Muscle of leg (tissue), 11 donors: ENCODE measurements around the gene PKM. TPM values are rescaled to one million over a fixed set of nuclear protein-coding genes. Genes with fewer than 3 reads are reported as not detected.

Source experiments
- DNase-seq: peaks from one replicate; pipeline ENCODE4 v3.0.0; 2013
- H3K27ac ChIP-seq: one replicate; pipeline ENCODE4 v1.5.1; 2013; ENCODE audit warnings: mild to moderate bottlenecking, low read length, control low read depth
- H3K27me3 ChIP-seq: one replicate; pipeline ENCODE4 v1.6.1; 2013; ENCODE audit warnings: low read length; ENCODE audit not compliant: control insufficient read depth, insufficient read depth
- H3K36me3 ChIP-seq: one replicate; pipeline ENCODE4 v1.6.1; 2013; ENCODE audit warnings: low read length; ENCODE audit not compliant: control insufficient read depth, insufficient read depth
- H3K4me1 ChIP-seq: one replicate; pipeline ENCODE4 v1.6.1; 2013; ENCODE audit warnings: low read length; ENCODE audit not compliant: control insufficient read depth, insufficient read depth
- H3K4me3 ChIP-seq: one replicate; pipeline ENCODE4 v1.5.1; 2013; ENCODE audit warnings: low read length, control low read depth
- H3K9me3 ChIP-seq: replicated peaks from 2 replicates; pipeline ENCODE4 v1.6.1; 2013; ENCODE audit warnings: low read depth, low read length; ENCODE audit not compliant: control insufficient read depth
- WGBS: methylation state at CpG from one replicate; pipeline ENCODE4 v1.1.5; 2013; ENCODE audit warnings: missing lambda C conversion rate; ENCODE audit not compliant: insufficient coverage; 5-methylcytosine and 5-hydroxymethylcytosine counted together
- polyA plus RNA-seq, 8 donors: library from polyadenylated mRNA; unstranded; fragments of 120-200 nt; gene quantifications; one replicate each; pipeline versions ENCODE4 v1.2.1 to v1.2.3, GENCODE V29; 2013; ENCODE audit warnings: inconsistent platforms in 1 of 8, low replicate concordance in 1 of 8; ENCODE audit not compliant: insufficient read length in 8 of 8, insufficient read depth in 1 of 8
- total RNA-seq: library from RNA; stranded (reverse); fragments of 120-200 nt; gene quantifications from one replicate; pipeline ENCODE4 v1.2.4, GENCODE V29; 2013

PKM gene
- total and polyA plus RNA-seq, 9 donors: 727 to 984 (median 841) TPM

GRCh38 chr15:72237853-72238224, 6.8 kb upstream of the PKM start:
- no peak for DNase-seq
- Histone ChIP-seq H3K27ac (no peak overlapping the region), H3K27me3 (no peaks in the 10 kb centered on the region), H3K4me1 (no peaks in the 10 kb centered on the region), H3K9me3 (no peaks in the 10 kb centered on the region), H3K36me3 (peaks cover 28% of the 10 kb centered on the region), H3K4me3 (no peak overlapping the region)
- WGBS: no CpG with 5 or more reads among the region's 1 CpG

- peak; percentile 21 for DNase-seq
- H3K4me3 ChIP-seq: no peak overlapping the region
- WGBS: 50% methylated on average over 1 of the region's 3 CpGs
These were observed 6.3 kb upstream of the PKM start for GRCh38 chr15:72237029-72237852.

GRCh38 chr15:72236381-72237003, 5.5 kb upstream of the PKM start:
- H3K27ac ChIP-seq: no peak overlapping the region
- no peaks in the 10 kb centered on the region for H3K9me3 ChIP-seq
- peaks cover 15% of the 10 kb centered on the region for H3K36me3 ChIP-seq
- DNase-seq: no peak
- H3K4me1 ChIP-seq: peaks cover 6% of the 10 kb centered on the region
- 80% methylated on average over 2 of the region's 2 CpGs for WGBS
- H3K27me3 ChIP-seq: no peaks in the 10 kb centered on the region
- H3K4me3 ChIP-seq: no peak overlapping the region

More at GRCh38 chr15:72237029-72237852, 6.3 kb upstream of the PKM start:
- H3K9me3 ChIP-seq: no peaks in the 10 kb centered on the region
- H3K4me1 ChIP-seq: peaks cover 4% of the 10 kb centered on the region
- H3K36me3 ChIP-seq: peaks cover 22% of the 10 kb centered on the region
- no peak overlapping the region for H3K27ac ChIP-seq
- H3K27me3 ChIP-seq: no peaks in the 10 kb centered on the region

- 81% methylated on average over 4 of the region's 4 CpGs for WGBS
- Histone ChIP-seq H3K36me3 (peaks cover 3% of the 10 kb centered on the region), H3K27me3 (no peaks in the 10 kb centered on the region), H3K4me1 (peaks cover 6% of the 10 kb centered on the region), H3K9me3 (no peaks in the 10 kb centered on the region), H3K27ac (no peak overlapping the region), H3K4me3 (no peak overlapping the region)
- no peak for DNase-seq
These were observed 4.3 kb upstream of the PKM start for GRCh38 chr15:72235298-72235697.

GRCh38 chr15:72233769-72234168, 2.8 kb upstream of the PKM start:
- no peak for DNase-seq
- 97% methylated on average over 4 of the region's 6 CpGs for WGBS
- peaks cover 14% of the 10 kb centered on the region for H3K4me1 ChIP-seq

GRCh38 chr15:72231833-72232478, 966 bp upstream of the PKM start:
- Histone ChIP-seq H3K27ac (peak overlapping the region; percentile 99), H3K4me3 (peak overlapping the region; percentile 95), H3K27me3 (no peaks in the 10 kb centered on the region), H3K4me1 (peaks cover 32% of the 10 kb centered on the region), H3K36me3 (no peaks in the 10 kb centered on the region), H3K9me3 (no peaks in the 10 kb centered on the region)
- peak; percentile 81 for DNase-seq
- 6% methylated on average over 14 of the region's 16 CpGs for WGBS

More at GRCh38 chr15:72233769-72234168, 2.8 kb upstream of the PKM start:
- H3K27ac ChIP-seq: no peak overlapping the region
- no peak overlapping the region for H3K4me3 ChIP-seq
- no peaks in the 10 kb centered on the region for H3K36me3 ChIP-seq
- H3K9me3 ChIP-seq: no peaks in the 10 kb centered on the region
- no peaks in the 10 kb centered on the region for H3K27me3 ChIP-seq

- H3K9me3 ChIP-seq: no peaks in the 10 kb centered on the region
- no peaks in the 10 kb centered on the region for H3K27me3 ChIP-seq
- H3K4me1 ChIP-seq: peaks cover 44% of the 10 kb centered on the region
- H3K27ac ChIP-seq: peak overlapping the region; percentile 99
- peak; percentile 98 for DNase-seq
- under 1% methylated on average over 77 of the region's 79 CpGs for WGBS
- H3K4me3 ChIP-seq: peak overlapping the region; percentile 95
- no peaks in the 10 kb centered on the region for H3K36me3 ChIP-seq
These were observed 559 bp downstream of the PKM start for GRCh38 chr15:72230197-72231065.

GRCh38 chr15:72229947-72230196, 1.1 kb downstream of the PKM start:
- no peak for DNase-seq
- Histone ChIP-seq H3K36me3 (no peaks in the 10 kb centered on the region), H3K27me3 (no peaks in the 10 kb centered on the region), H3K9me3 (no peaks in the 10 kb centered on the region), H3K27ac (peak overlapping the region; percentile 99), H3K4me1 (peaks cover 44% of the 10 kb centered on the region), H3K4me3 (peak overlapping the region; percentile 95)
- under 1% methylated on average over 29 of the region's 29 CpGs for WGBS

- H3K27ac ChIP-seq: peak overlapping the region; percentile 99
- H3K36me3 ChIP-seq: peaks cover 3% of the 10 kb centered on the region
- WGBS: 10% methylated on average over 2 of the region's 25 CpGs
- peaks cover 47% of the 10 kb centered on the region for H3K4me1 ChIP-seq
- peak overlapping the region; percentile 95 for H3K4me3 ChIP-seq
- H3K9me3 ChIP-seq: no peaks in the 10 kb centered on the region
- peak; percentile 48 for DNase-seq
- H3K27me3 ChIP-seq: no peaks in the 10 kb centered on the region
These were observed 1.7 kb downstream of the PKM start for GRCh38 chr15:72229076-72229946.
